PC-3 (cell line): ENCODE results near the gene GAPDH. TPM values are rescaled to one million over a fixed set of nuclear protein-coding genes. Genes with fewer than 3 reads are reported as not detected.

Experiments used
- ATAC-seq: fragments of 200-7000 bp; cut with Tn5 transposase; 2 replicates; pipeline ENCODE4 v1.9.1; 2020; ENCODE audit warnings: mild to moderate bottlenecking, moderate library complexity
- BruUV-seq: library from RNA; stranded (reverse); fragments of 400-500 nt; replicated peaks from 2 replicates; lab custom pipeline; 2021; lab: Mats Ljungman, UMichigan
- CTCF ChIA-PET: fragments of 300-600 bp; sonication (Branson Sonifier 250); formaldehyde crosslinking; loops from one replicate; lab custom pipeline; 2022; ENCODE audit warnings: antibody characterized with exemption; lab: Charles Lee
- POLR2A ChIA-PET: fragments of 300-600 bp; sonication (Branson Sonifier 250); formaldehyde crosslinking; loops from one replicate; lab custom pipeline; 2022; ENCODE audit warnings: antibody characterized with exemption; ENCODE audit not compliant: unreplicated experiment; lab: Charles Lee
- DNase-seq: peaks from one replicate; pipeline ENCODE4 v3.0.0-alpha.2; 2015
- H2AFZ ChIP-seq: fragments of 300-600 bp; sonication (generic); 2 replicates; pipeline ENCODE4 v1.6.0; 2016; ENCODE audit warnings: antibody characterized with exemption, low read length
- H3F3A ChIP-seq: fragments of 300-600 bp; sonication (generic); one replicate; pipeline ENCODE4 v1.6.0; 2017; ENCODE audit warnings: antibody characterized with exemption, low read length, control low read depth, mild to moderate bottlenecking; ENCODE audit not compliant: unreplicated experiment
- H3K27ac ChIP-seq: fragments of 300-600 bp; sonication (generic); 2 replicates; pipeline ENCODE4 v1.5.1; 2016; ENCODE audit warnings: mild to moderate bottlenecking, low read length
- H3K27me3 ChIP-seq: fragments of 300-600 bp; sonication (generic); 2 replicates; pipeline ENCODE4 v1.6.1; 2016; ENCODE audit warnings: low read length, mixed read lengths
- H3K36me3 ChIP-seq: fragments of 300-600 bp; sonication (generic); 2 replicates; pipeline ENCODE4 v1.6.1; 2016; ENCODE audit warnings: low read depth, mixed run types, low read length, mixed read lengths
- H3K4me1 ChIP-seq: fragments of 300-600 bp; sonication (generic); 2 replicates; pipeline ENCODE4 v1.5.1; 2016; ENCODE audit warnings: low read length; ENCODE audit not compliant: insufficient read depth
- H3K4me2 ChIP-seq: fragments of 300-600 bp; sonication (generic); 2 replicates; pipeline ENCODE4 v1.6.0; 2016; ENCODE audit warnings: low read length
- H3K4me3 ChIP-seq: fragments of 300-600 bp; sonication (generic); 2 replicates; pipeline ENCODE4 v1.5.1; 2016; ENCODE audit warnings: mild to moderate bottlenecking, low read length, mixed read lengths
- H3K79me2 ChIP-seq: fragments of 300-600 bp; sonication (generic); 2 replicates; pipeline ENCODE4 v1.6.1; 2017; ENCODE audit warnings: low read length, mixed read lengths
- H3K9ac ChIP-seq: fragments of 300-600 bp; sonication (generic); 2 replicates; pipeline ENCODE4 v1.6.0; 2016; ENCODE audit warnings: mild to moderate bottlenecking, low read length
- H3K9me2 ChIP-seq: fragments of 300-600 bp; sonication (generic); replicated peaks from 2 replicates; pipeline ENCODE4 v1.6.1; 2016; ENCODE audit warnings: mixed run types, low read length, mixed read lengths
- H3K9me3 ChIP-seq: fragments of 300-600 bp; sonication (generic); 2 replicates; pipeline ENCODE4 v1.6.1; 2016; ENCODE audit warnings: low read length, mixed read lengths
- H4K20me1 ChIP-seq: fragments of 300-600 bp; sonication (generic); 2 replicates; pipeline ENCODE4 v1.6.1; 2016; ENCODE audit warnings: low read length, mixed read lengths
- CTCF ChIP-seq: fragments of 300-600 bp; sonication (generic); conservative IDR thresholded peaks from 2 replicates; pipeline ENCODE4 v1.5.1; 2017; ENCODE audit warnings: antibody characterized with exemption, low read depth, mild to moderate bottlenecking, low read length
- EZH2 ChIP-seq: fragments of 300-600 bp; sonication (generic); IDR thresholded peaks from one replicate; pipeline ENCODE4 v1.6.1; 2017; ENCODE audit warnings: antibody characterized with exemption, mild to moderate bottlenecking, low read length; ENCODE audit not compliant: unreplicated experiment
- EZH2phosphoT487 ChIP-seq: fragments of 300-600 bp; sonication (generic); IDR thresholded peaks from 2 replicates; pipeline ENCODE4 v1.6.1; 2018; ENCODE audit warnings: mild to moderate bottlenecking, antibody characterized with exemption, low read length, borderline replicate concordance
- intact Hi-C: fragments of 100-400 bp; cut with micrococcal nuclease; formaldehyde crosslinking; loops from 2 replicates; pipeline ENCODE4 v1.9.0; 2023
- total RNA-seq: library from RNA; depleted of rRNA; stranded (reverse); fragments of >200 nt; gene quantifications from 2 replicates; pipeline ENCODE4 v1.2.3, GENCODE V29; 2014

GAPDH gene
- total RNA-seq, 1 experiment from 2014 or later: 7,326 TPM

- ATAC-seq: no peak
- no peaks in the 10 kb centered on the region for H3F3A ChIP-seq
- no peak overlapping the region for H3K27ac ChIP-seq
- no peak for DNase-seq
- CTCF ChIA-PET: interaction anchor here (0.6 kb wide), 1 partner anchor 65 kb away, joined by 7 read pairs; no protein-coding TSS in a partner anchor
- no peaks in the 10 kb centered on the region for H3K9me2 ChIP-seq
- no peak overlapping the region for H3K9ac ChIP-seq
- TF ChIP-seq CTCF (no peak), EZH2phosphoT487 (no peak), EZH2 (no peak)
- no peak overlapping the region for H3K4me3 ChIP-seq
- peaks cover 61% of the 10 kb centered on the region for H3K36me3 ChIP-seq
- POLR2A ChIA-PET: no interaction called here
- BruUV-seq: no TSS peak
- peaks cover 6% of the 10 kb centered on the region; the same call in 1 of the 2 replicates for H4K20me1 ChIP-seq
- no peaks in the 10 kb centered on the region for H3K9me3 ChIP-seq
- H3K27me3 ChIP-seq: no peaks in the 10 kb centered on the region
- intact Hi-C loops: no loop called here
- peaks cover 25% of the 10 kb centered on the region for H3K79me2 ChIP-seq
- H3K4me2 ChIP-seq: no peak overlapping the region
- no peaks in the 10 kb centered on the region for H3K4me1 ChIP-seq
- H2AFZ ChIP-seq: no peak overlapping the region
These were observed 26.3 kb downstream of the GAPDH start for GRCh38 chr12:6560501-6561205.

GRCh38 chr12:6562881-6563280 lies 28.6 kb downstream of the GAPDH start:
- H3K27me3 ChIP-seq: no peaks in the 10 kb centered on the region
- no peak for ATAC-seq
- no peaks in the 10 kb centered on the region for H3F3A ChIP-seq
- no peaks in the 10 kb centered on the region for H3K9me2 ChIP-seq
- no peak overlapping the region for H2AFZ ChIP-seq
- H3K36me3 ChIP-seq: peaks cover 58% of the 10 kb centered on the region
- H3K9me3 ChIP-seq: no peaks in the 10 kb centered on the region
- ChIA-PET POLR2A (no interaction called here), CTCF (no interaction called here)
- H3K79me2 ChIP-seq: peaks cover 47% of the 10 kb centered on the region
- no TSS peak for BruUV-seq
- no peak overlapping the region for H3K27ac ChIP-seq
- H3K4me3 ChIP-seq: no peak overlapping the region
- intact Hi-C loops: no loop called here
- peaks cover 11% of the 10 kb centered on the region; the same call in 1 of the 2 replicates for H4K20me1 ChIP-seq
- H3K9ac ChIP-seq: no peak overlapping the region
- TF ChIP-seq CTCF: no peak
- no peak for TF ChIP-seq EZH2phosphoT487
- TF ChIP-seq EZH2: no peak
- no peak for DNase-seq
- H3K4me2 ChIP-seq: no peak overlapping the region
- peaks cover 9% of the 10 kb centered on the region; the same call in 1 of the 2 replicates for H3K4me1 ChIP-seq
